Upper lobe of right lung (tissue), 1 donor: ENCODE measurements around the gene SLC25A21. TPM values are rescaled to one million over a fixed set of nuclear protein-coding genes. Genes with fewer than 3 reads are reported as not detected.

Experiments used
- ATAC-seq: fragments of 200-7000 bp; cut with Tn5 transposase; one replicate; pipeline ENCODE4 v1.9.1; 2020; ENCODE audit warnings: mild to moderate bottlenecking, moderate library complexity
- DNase-seq: peaks from one replicate; pipeline ENCODE4 v3.0.0-alpha.2; 2020
- H3K27ac ChIP-seq: fragments of 200-600 bp; one replicate; pipeline ENCODE4 v1.8.0; 2022
- H3K27me3 ChIP-seq: fragments of 200-600 bp; one replicate; pipeline ENCODE4 v1.8.0; 2022; ENCODE audit warnings: mild to moderate bottlenecking
- H3K36me3 ChIP-seq: fragments of 200-600 bp; one replicate; pipeline ENCODE4 v1.8.0; 2022
- H3K4me1 ChIP-seq: fragments of 200-600 bp; one replicate; pipeline ENCODE4 v1.8.0; 2022
- H3K4me3 ChIP-seq: fragments of 200-600 bp; one replicate; pipeline ENCODE4 v1.8.0; 2022; ENCODE audit warnings: mild to moderate bottlenecking
- H3K9me3 ChIP-seq: fragments of 200-600 bp; one replicate; pipeline ENCODE4 v1.8.0; 2022
- intact Hi-C: fragments of 100-400 bp; cut with DNase I; formaldehyde crosslinking; loops from one replicate; pipeline ENCODE4 v1.11.0; 2022
- total RNA-seq: library from RNA; stranded (reverse); fragmentation: NEBNext Ultra II Directional; extraction: Animal tissue kit (Norgen Biotek cat#: 25700); gene quantifications from one replicate; pipeline ENCODE4 v1.2.1, GENCODE V29; 2021
- TF ChIP-seq, protein P1 (sequence below): fragments of 200-600 bp; IDR thresholded peaks from one replicate; pipeline ENCODE4 v1.8.0; 2022; ENCODE audit warnings: antibody characterized with exemption
- donor health status: DM: no; HTN: yes; CAD: no; lungs with severe emphysema.

The SLC25A21 gene
- total RNA-seq, 1 donor from 2014 or later, result 0.35 TPM

DNA sequence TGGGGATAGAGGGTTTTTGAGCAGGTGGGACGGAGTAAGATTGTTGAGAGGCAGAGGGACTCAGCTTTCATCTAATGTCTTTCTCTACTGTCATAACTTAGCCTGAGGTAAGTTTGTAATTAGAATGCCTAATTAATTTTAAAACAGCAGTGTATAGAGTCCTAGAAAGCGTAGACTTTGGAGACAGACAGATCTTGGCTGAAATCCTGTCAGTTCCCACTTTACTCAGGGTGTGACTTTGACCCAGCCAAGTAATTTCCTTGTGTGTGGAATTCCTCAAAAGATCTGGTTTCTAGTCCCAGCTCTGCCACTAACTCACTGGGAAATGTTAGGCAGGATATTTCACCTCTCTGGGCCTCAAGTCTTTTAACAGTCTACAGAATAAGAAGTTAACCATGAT is 74.3 kb downstream of the SLC25A21 start:
- no peaks in the 10 kb centered on the region for H3K27me3 ChIP-seq
- H3K4me1 ChIP-seq, result no peaks in the 10 kb centered on the region
- no peak overlapping the region for H3K27ac ChIP-seq
- no peak overlapping the region for H3K4me3 ChIP-seq
- no peaks in the 10 kb centered on the region for H3K36me3 ChIP-seq
- TF ChIP-seq, protein P1, sequence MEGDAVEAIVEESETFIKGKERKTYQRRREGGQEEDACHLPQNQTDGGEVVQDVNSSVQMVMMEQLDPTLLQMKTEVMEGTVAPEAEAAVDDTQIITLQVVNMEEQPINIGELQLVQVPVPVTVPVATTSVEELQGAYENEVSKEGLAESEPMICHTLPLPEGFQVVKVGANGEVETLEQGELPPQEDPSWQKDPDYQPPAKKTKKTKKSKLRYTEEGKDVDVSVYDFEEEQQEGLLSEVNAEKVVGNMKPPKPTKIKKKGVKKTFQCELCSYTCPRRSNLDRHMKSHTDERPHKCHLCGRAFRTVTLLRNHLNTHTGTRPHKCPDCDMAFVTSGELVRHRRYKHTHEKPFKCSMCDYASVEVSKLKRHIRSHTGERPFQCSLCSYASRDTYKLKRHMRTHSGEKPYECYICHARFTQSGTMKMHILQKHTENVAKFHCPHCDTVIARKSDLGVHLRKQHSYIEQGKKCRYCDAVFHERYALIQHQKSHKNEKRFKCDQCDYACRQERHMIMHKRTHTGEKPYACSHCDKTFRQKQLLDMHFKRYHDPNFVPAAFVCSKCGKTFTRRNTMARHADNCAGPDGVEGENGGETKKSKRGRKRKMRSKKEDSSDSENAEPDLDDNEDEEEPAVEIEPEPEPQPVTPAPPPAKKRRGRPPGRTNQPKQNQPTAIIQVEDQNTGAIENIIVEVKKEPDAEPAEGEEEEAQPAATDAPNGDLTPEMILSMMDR, result no peak
- ATAC-seq (no peak), DNase-seq (no peak)
- no peaks in the 10 kb centered on the region for H3K9me3 ChIP-seq
- intact Hi-C loops, result no loop called here

DNA sequence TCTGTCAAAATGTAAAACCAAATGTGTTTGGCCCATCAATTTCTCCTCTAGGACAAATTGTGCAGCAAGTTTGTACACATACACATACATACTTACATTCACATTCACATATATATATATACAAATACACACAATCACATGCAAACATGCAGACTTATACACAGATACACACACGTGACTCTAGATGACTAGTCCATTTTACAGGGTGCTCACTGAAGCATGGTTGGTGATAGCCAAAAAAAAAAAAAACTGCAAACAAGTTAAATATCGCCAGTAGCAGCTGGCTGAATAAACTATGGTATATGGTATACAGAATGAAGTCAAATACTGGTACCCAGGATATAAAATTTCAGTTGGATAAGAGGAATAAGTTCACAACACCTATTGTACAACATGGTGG is 77.9 kb downstream of the SLC25A21 start:
- DNase-seq (no peak), ATAC-seq (no peak)
- H3K4me3 ChIP-seq, result no peak overlapping the region

DNA sequence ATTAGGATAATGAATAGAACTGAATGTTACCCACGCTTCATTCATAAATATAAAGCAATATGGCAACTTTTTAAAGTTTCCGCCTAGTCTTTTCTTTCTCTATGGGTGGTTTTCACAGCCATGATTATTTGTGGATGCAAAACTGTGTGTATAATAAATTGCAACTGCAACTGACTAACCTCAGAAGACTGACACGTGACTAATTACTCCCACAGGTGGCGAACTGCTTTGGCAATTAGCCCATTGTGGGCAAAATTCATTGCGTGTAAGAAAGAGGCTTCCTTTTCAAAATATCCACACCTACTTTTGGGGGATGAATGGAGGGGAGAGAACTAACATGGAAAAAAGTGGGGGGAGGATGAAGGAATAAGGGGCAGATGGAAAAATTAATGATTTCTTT is 79.0 kb downstream of the SLC25A21 start:
- Histone ChIP-seq H3K36me3 (no peaks in the 10 kb centered on the region), H3K9me3 (no peaks in the 10 kb centered on the region), H3K4me3 (no peak overlapping the region), H3K4me1 (no peaks in the 10 kb centered on the region), H3K27me3 (no peaks in the 10 kb centered on the region), H3K27ac (no peak overlapping the region)
- ATAC-seq, result no peak
- TF ChIP-seq, protein P1, result no peak
- DNase-seq, result no peak
- intact Hi-C loops, result no loop called here

More for the DNA sequence above, 77.9 kb downstream of the SLC25A21 start:
- TF ChIP-seq, protein P1, result no peak
- no peaks in the 10 kb centered on the region for H3K4me1 ChIP-seq
- no peaks in the 10 kb centered on the region for H3K9me3 ChIP-seq
- no peaks in the 10 kb centered on the region for H3K27me3 ChIP-seq
- no peak overlapping the region for H3K27ac ChIP-seq
- intact Hi-C loops, result no loop called here
- no peaks in the 10 kb centered on the region for H3K36me3 ChIP-seq

DNA sequence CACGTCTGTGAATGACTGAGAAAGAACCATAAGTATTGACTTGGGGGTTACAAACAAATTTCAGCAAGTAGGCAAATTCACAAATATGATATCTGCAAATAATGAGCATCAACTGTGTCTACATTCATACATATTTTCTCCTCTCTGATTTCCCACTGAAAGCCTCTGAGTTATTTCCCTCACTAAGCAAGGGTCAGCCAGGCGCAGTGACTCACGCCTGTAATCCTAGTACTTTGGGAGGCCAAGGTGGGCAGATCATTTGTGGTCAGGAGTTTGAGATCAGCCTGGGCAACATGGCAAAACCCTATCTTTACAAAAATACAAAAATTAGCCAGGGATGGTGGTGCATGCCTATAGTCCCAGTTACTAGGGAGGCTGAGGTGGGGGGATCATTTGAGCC is 80.8 kb downstream of the SLC25A21 start:
- DNase-seq (no peak), ATAC-seq (no peak)
- Histone ChIP-seq H3K4me3 (no peak overlapping the region), H3K9me3 (no peaks in the 10 kb centered on the region), H3K27ac (no peak overlapping the region), H3K36me3 (no peaks in the 10 kb centered on the region), H3K27me3 (no peaks in the 10 kb centered on the region), H3K4me1 (no peaks in the 10 kb centered on the region)
- TF ChIP-seq, protein P1, result no peak
- intact Hi-C loops, result no loop called here

DNA sequence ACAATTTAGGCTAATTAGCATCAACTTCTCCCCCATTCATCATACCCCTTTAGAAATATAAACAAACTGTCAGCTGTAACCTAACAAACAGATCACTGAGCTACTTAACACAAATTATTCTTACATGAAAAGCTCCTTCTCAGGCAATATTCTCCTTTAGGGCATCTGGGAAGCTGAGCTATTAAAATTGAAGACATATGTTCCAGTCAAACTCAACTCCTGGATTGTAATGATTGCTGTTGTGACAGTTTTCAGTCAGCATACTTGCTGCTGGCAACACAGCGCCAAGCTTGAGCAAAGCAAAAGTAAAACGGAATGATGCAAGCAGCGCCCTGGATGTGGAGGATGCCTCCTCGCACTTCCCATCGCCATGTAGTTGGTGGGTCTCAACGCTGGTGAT is 82.4 kb downstream of the SLC25A21 start:
- DNase-seq (no peak), ATAC-seq (no peak)
- Histone ChIP-seq H3K9me3 (no peaks in the 10 kb centered on the region), H3K4me1 (no peaks in the 10 kb centered on the region), H3K27me3 (no peaks in the 10 kb centered on the region), H3K27ac (no peak overlapping the region), H3K4me3 (no peak overlapping the region), H3K36me3 (no peaks in the 10 kb centered on the region)
- TF ChIP-seq, protein P1, result no peak
- intact Hi-C loops, result no loop called here

DNA sequence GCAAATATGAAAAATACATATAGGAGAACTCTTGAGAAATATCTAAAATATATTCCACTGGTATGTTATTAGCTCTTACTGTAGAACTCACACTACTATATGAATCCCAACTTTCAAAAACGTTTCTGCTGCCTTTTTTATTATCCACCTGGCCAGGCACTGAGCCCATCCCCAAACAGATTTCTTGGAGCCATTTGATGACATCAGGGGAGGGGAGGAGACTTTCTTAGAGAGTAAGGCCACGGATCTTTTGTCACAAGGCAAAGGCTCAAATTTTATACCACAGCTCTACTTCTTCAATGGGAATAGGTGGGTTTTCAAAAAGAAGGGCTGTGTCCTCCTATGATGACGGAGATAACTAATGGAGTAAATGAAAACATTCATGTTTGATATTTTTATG is 83.0 kb downstream of the SLC25A21 start:
- H3K27me3 ChIP-seq, result no peaks in the 10 kb centered on the region
- H3K36me3 ChIP-seq, result no peaks in the 10 kb centered on the region
- DNase-seq (no peak), ATAC-seq (no peak)
- no peaks in the 10 kb centered on the region for H3K9me3 ChIP-seq
- intact Hi-C loops, result no loop called here
- no peaks in the 10 kb centered on the region for H3K4me1 ChIP-seq
- TF ChIP-seq, protein P1, result no peak
- no peak overlapping the region for H3K27ac ChIP-seq
- H3K4me3 ChIP-seq, result no peak overlapping the region
